Stimulated activated memory B cell treated with anti-CD40 and anti-IgM and Interleukin-4, amounts not matched to agents 10 μg/mL and 1 μg/mL and 100 μg/mL, for 72 hours (primary cell): ENCODE results near the gene TMEM135.
"Not testable (repeated sequence)": the region's sequence is repeated elsewhere in the genome, so short reads cannot be mapped to it uniquely, and the experiment has no call there.

ENCODE experiments used
- ATAC-seq: fragments of 150-1000 bp; cut with Tn5 transposase; 2 replicates; pipeline ENCODE4 v1.10.0; 2021
- H3K27ac Mint-ChIP-seq: one replicate; pipeline ENCODE4 v1.8.0; 2022; ENCODE audit warnings: mild to moderate bottlenecking, mixed read lengths
- H3K27me3 Mint-ChIP-seq: one replicate; pipeline ENCODE4 v1.8.0; 2022; ENCODE audit warnings: mixed read lengths
- H3K36me3 Mint-ChIP-seq: one replicate; pipeline ENCODE4 v1.8.0; 2022; ENCODE audit warnings: mixed read lengths
- H3K4me1 Mint-ChIP-seq: one replicate; pipeline ENCODE4 v1.8.0; 2022; ENCODE audit warnings: mixed read lengths
- H3K4me3 Mint-ChIP-seq: one replicate; pipeline ENCODE4 v1.8.0; 2022; ENCODE audit warnings: mild to moderate bottlenecking, moderate library complexity, mixed read lengths
- H3K9me3 Mint-ChIP-seq: one replicate; pipeline ENCODE4 v1.8.0; 2022; ENCODE audit warnings: mixed read lengths

The TMEM135 gene

DNA sequence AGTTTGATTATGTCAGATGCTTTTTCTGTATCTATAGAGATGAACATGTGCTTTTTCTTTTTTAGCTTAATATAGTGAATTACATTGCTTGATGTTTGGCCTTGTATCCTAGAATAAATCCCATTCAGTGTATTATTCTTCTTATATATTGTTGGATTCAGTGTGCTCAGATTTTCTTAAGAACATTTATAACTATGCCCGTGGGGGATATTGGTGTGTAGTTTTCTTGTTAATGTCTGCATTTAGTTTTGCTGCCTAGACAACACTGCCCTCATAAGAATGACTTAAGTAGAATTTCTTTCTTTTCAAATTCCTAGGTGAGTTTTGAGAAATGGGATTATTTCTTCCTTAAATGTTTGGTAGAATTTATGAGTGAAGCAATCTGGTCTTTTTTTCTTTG lies 98.5 kb downstream of the TMEM135 start:
- no peak overlapping the region for H3K4me3 Mint-ChIP-seq
- ATAC-seq, result no peak
- no peak overlapping the region for H3K27ac Mint-ChIP-seq
- peaks cover 23% of the 10 kb centered on the region for H3K36me3 Mint-ChIP-seq
- peaks cover 4% of the 10 kb centered on the region for H3K9me3 Mint-ChIP-seq
- no peaks in the 10 kb centered on the region for H3K27me3 Mint-ChIP-seq
- H3K4me1 Mint-ChIP-seq, result no peaks in the 10 kb centered on the region

DNA sequence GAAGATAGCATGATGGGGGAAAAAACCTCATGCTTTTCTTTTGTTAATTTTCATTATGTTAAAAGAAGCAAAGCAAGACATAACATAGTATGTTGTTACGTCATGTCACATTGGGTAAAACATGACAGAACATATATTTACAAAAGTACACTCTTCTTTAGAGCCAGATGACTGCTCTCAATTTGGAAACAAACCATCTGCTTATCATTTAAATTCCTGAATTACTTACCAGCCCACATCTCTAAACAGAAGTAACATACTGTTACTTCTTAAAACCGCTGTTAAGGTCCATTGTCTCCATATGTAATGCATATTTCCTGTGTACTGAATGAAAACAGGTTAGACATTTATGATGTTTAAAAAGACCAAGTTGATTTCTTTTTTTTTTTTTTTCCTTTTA lies 100.0 kb downstream of the TMEM135 start:
- no peak overlapping the region for H3K27ac Mint-ChIP-seq
- H3K9me3 Mint-ChIP-seq, result peaks cover 5% of the 10 kb centered on the region
- no peak overlapping the region for H3K4me3 Mint-ChIP-seq
- no peak for ATAC-seq
- H3K27me3 Mint-ChIP-seq, result no peaks in the 10 kb centered on the region
- H3K36me3 Mint-ChIP-seq, result peaks cover 26% of the 10 kb centered on the region
- H3K4me1 Mint-ChIP-seq, result peaks cover 4% of the 10 kb centered on the region

DNA sequence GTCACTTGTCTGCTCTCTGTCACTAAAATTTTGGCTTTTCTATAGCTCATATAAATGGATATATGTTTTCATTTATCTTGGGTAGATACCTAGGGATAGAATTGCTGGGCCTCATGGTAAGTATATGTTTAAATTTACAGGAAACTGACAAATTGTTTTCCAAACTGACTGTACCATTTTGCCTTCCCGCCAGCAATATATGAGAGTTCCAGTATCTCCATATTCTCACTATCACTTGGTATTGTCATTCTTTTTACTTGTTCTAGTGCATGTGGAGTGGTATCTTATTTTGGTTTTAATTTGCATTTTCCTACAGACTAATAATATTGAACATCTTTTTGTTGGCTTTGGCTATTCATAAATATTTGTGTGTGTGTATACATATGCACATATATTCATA lies 101.7 kb downstream of the TMEM135 start:
- H3K27ac Mint-ChIP-seq, result no peak overlapping the region
- H3K4me1 Mint-ChIP-seq, result peaks cover 12% of the 10 kb centered on the region
- peaks cover 7% of the 10 kb centered on the region for H3K9me3 Mint-ChIP-seq
- no peak overlapping the region for H3K4me3 Mint-ChIP-seq
- no peaks in the 10 kb centered on the region for H3K27me3 Mint-ChIP-seq
- H3K36me3 Mint-ChIP-seq, result peaks cover 24% of the 10 kb centered on the region
- ATAC-seq, result no peak

DNA sequence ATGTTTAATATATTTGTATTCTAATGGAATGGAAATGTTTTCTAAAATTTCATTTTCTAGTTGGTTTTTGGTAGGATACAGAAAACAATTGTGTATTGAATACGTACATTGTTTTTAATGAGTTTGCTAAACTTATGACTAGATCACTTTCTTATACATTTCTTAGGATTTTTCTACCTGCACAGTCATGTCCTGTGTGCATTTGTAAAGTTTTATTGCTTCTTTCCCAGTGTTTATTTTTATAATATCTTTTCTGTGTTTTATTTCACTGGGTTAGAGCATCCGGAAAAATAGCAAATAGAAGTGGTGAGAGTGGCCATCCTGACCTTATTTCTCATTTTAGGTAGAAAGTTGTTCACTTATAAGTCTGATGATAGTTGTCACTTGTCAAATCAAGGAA lies 103.6 kb downstream of the TMEM135 start:
- no peak for ATAC-seq
- Mint-ChIP-seq H3K27me3 (no peaks in the 10 kb centered on the region), H3K36me3 (peaks cover 31% of the 10 kb centered on the region), H3K4me3 (no peak overlapping the region), H3K9me3 (peaks cover 7% of the 10 kb centered on the region), H3K27ac (no peak overlapping the region), H3K4me1 (peaks cover 24% of the 10 kb centered on the region)

DNA sequence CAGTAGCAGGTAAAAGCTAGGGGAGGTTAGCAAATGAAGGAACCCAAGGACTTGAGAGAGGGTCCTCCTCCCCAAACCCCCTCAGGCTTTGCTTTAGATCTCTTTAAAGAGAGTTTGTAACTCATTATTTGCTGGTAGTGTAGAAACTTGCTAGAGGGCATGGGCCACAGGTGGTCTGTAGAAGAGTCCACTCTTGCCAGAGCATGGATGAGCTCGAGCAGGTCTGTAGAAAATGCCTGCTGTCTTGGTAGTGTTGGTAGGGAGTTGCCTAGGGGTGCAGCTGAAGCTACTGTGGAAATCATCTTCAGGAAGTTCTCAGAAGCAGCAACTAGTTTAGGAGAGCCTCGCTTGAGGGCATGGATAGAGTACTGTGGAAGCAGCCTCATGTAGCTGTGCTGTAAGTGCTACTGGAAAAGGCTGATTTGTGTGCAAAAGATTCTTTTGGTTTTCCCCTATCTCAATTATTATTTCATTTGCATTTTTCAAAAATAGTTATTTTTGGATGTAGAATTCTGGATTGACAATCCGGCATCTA lies 104.3 kb downstream of the TMEM135 start:
- no peaks in the 10 kb centered on the region for H3K27me3 Mint-ChIP-seq
- ATAC-seq, result no peak
- peaks cover 7% of the 10 kb centered on the region for H3K9me3 Mint-ChIP-seq
- no peak overlapping the region for H3K4me3 Mint-ChIP-seq
- peaks cover 24% of the 10 kb centered on the region for H3K4me1 Mint-ChIP-seq
- H3K36me3 Mint-ChIP-seq, result peaks cover 31% of the 10 kb centered on the region
- no peak overlapping the region for H3K27ac Mint-ChIP-seq

DNA sequence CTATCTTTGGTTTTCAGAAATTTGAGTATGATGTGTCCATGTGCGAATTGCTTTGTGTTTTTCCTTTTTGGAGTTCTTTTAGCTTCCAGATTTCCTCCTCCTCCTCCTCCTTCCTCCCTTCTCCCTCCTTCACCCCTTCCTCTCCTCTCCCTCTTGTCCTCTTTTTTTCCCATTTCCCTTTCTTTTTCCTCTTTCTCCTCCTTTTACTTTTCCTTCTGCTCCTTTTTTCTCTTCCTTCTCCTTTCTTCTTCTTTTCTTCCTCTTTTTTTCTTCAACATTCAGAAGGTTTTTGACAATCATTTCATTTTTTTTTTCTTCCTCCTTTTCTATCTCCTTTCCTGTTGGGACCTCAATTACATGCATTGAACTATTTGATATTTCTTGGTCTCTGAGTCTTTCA lies 104.9 kb downstream of the TMEM135 start:
- ATAC-seq, result no peak
- H3K4me1 Mint-ChIP-seq, result peaks cover 24% of the 10 kb centered on the region
- no peaks in the 10 kb centered on the region for H3K27me3 Mint-ChIP-seq
- peaks cover 7% of the 10 kb centered on the region for H3K9me3 Mint-ChIP-seq
- peaks cover 31% of the 10 kb centered on the region for H3K36me3 Mint-ChIP-seq
- no peak overlapping the region for H3K27ac Mint-ChIP-seq
- H3K4me3 Mint-ChIP-seq, result no peak overlapping the region

DNA sequence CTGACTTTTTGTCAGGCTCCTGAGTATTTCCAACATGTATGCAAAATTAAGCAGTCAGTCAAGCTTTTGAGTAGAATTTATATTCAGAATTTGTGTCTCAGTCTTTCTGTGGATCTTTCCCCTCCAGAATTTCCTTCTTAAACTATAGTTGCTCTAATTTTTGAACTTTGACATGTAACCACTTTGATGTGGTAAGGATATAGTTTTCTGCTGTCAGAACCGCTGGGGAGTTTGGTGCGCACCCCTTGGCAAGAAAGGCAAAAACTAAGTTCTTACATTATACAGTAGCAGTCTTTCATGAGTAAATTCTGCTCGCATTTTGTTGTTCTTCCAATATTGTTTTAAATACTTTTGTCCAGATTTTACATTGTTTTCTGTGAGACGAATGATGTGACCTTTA lies 105.9 kb downstream of the TMEM135 start:
- no peaks in the 10 kb centered on the region for H3K27me3 Mint-ChIP-seq
- peaks cover 24% of the 10 kb centered on the region for H3K4me1 Mint-ChIP-seq
- ATAC-seq, result no peak
- peaks cover 7% of the 10 kb centered on the region for H3K9me3 Mint-ChIP-seq
- peaks cover 31% of the 10 kb centered on the region for H3K36me3 Mint-ChIP-seq
- H3K4me3 Mint-ChIP-seq, result no peak overlapping the region
- no peak overlapping the region for H3K27ac Mint-ChIP-seq

DNA sequence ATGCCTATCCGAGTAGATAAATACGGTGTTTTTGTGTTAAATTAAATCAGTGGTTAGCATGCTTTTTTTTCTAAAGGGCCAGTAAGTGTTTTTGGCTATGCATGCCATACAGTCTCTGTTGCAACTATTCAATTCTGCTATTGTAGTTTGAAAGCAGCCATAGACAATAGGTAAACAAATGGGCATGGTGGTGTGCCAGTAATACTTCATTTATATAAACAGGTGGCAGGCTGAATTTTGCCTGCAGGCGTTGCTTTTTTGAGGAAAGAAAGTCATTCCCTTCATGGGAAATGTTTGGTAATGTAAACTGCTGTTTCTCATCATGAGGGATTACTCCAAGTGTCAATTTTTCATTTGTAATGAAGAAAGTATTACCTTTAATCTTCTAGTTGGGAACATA lies 106.5 kb downstream of the TMEM135 start:
- no peaks in the 10 kb centered on the region for H3K27me3 Mint-ChIP-seq
- H3K4me1 Mint-ChIP-seq, result peaks cover 24% of the 10 kb centered on the region
- H3K27ac Mint-ChIP-seq, result no peak overlapping the region
- peaks cover 8% of the 10 kb centered on the region for H3K9me3 Mint-ChIP-seq
- no peak overlapping the region for H3K4me3 Mint-ChIP-seq
- no peak for ATAC-seq
- peaks cover 31% of the 10 kb centered on the region for H3K36me3 Mint-ChIP-seq

DNA sequence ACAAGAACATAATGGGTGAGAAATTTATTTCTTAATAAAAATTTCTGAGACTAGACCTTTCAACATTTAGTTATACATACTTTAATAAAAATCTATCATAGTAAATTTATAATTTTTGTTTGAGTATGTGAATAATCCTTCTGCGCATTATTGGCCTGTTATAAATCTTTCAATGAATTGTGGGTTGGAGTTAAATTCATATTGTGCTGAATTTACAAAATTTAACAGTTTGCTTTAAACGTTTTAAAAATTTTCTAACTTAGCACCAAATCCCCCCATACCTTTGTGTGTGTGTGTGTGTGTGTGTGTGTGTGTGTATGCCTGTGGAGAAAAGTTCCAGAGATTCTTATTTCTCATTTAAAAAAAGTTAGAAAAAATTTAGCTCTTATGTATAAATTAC lies 111.0 kb downstream of the TMEM135 start:
- peaks cover 31% of the 10 kb centered on the region for H3K4me1 Mint-ChIP-seq
- H3K4me3 Mint-ChIP-seq, result no peak overlapping the region
- no peaks in the 10 kb centered on the region for H3K27me3 Mint-ChIP-seq
- no peak for ATAC-seq
- peaks cover 11% of the 10 kb centered on the region for H3K9me3 Mint-ChIP-seq
- peaks cover 53% of the 10 kb centered on the region for H3K36me3 Mint-ChIP-seq
- H3K27ac Mint-ChIP-seq, result no peak overlapping the region

DNA sequence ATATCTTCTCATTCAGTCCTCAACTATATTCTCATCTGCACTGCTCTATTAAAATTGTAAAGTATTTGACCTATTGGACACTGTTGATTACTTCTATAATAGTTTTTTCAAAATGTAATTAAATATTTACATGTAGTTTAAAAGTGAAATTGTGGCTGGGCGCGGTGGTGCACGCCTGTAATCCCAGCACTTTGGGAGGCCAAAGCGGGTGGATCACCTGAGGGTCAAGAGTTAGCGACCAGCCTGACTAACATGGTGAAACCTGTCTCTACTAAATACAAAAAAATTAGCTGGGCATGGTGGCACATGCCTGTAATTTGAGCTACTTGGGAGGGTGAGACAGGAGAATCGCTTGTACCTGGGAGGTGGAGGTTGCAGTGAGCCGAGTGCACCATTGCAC lies 112.0 kb downstream of the TMEM135 start:
- H3K4me1 Mint-ChIP-seq, result peaks cover 42% of the 10 kb centered on the region
- ATAC-seq, H3K4me3 Mint-ChIP-seq, H3K27me3 Mint-ChIP-seq, H3K27ac Mint-ChIP-seq: not testable (repeated sequence)
- H3K36me3 Mint-ChIP-seq, result peaks cover 58% of the 10 kb centered on the region
- H3K9me3 Mint-ChIP-seq, result peaks cover 11% of the 10 kb centered on the region

DNA sequence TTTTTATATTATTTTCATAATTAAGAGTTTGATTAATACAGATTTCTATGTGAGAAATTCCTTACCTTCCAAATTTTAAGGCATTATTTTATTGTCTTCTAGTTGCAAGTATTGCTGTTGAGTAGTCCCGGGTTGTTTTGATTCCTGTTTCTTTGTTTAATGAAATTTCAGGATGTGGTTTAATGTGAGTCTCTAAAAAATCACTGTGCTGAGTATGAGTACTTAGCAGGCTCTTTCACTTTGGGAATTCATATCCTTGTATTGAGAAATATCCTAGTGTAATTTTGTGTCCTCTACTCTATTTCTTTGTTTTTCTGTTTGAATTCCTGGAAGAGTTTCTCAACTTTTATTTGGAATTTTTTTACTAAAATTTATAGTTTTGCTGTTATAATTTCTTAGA lies 113.2 kb downstream of the TMEM135 start:
- no peak for ATAC-seq
- H3K9me3 Mint-ChIP-seq, result peaks cover 11% of the 10 kb centered on the region
- no peaks in the 10 kb centered on the region for H3K27me3 Mint-ChIP-seq
- H3K4me1 Mint-ChIP-seq, result peaks cover 40% of the 10 kb centered on the region
- H3K36me3 Mint-ChIP-seq, result peaks cover 53% of the 10 kb centered on the region
- no peak overlapping the region for H3K4me3 Mint-ChIP-seq
- H3K27ac Mint-ChIP-seq, result no peak overlapping the region

DNA sequence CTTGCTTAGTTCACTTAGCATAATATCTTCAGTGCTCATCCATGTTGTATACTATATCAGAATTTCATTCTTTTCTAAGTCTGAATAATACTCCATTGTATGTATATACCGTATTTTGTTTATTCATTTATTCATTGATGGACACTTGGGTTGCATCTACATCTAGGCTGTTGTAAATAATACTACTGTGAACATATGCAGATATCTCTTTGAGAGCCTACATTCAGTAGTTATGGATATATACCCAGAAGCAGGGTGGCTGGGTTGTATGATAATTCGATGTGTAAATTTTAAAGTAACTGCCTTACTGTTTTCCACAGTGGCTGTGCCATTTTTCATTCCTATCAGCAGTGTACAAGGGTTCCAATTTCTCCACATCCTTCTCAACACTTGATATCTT lies 116.5 kb downstream of the TMEM135 start:
- Mint-ChIP-seq H3K4me3 (no peak overlapping the region), H3K27me3 (no peaks in the 10 kb centered on the region), H3K9me3 (peaks cover 9% of the 10 kb centered on the region), H3K27ac (no peak overlapping the region), H3K36me3 (peaks cover 48% of the 10 kb centered on the region), H3K4me1 (peaks cover 51% of the 10 kb centered on the region)
- ATAC-seq, result no peak

DNA sequence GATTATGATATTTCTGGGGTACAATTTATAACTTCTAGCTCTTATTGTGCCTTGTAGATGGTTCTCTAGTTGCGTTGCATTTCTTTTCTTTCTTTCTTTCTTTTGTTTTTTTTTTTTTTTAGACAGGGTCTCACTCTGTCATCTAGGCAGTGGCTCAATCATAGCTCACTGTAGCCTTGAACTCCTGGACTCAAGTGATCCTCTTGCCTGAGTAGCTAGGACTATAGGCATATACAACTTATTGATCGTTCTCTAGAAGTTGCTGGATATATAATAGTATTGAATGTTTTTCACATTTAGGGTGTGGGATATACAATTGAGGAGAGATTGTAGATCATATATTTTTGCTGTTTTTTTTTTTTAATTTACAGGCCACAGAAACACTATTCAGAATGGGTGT lies 119.2 kb downstream of the TMEM135 start:
- Mint-ChIP-seq H3K36me3 (peaks cover 23% of the 10 kb centered on the region), H3K4me3 (no peak overlapping the region), H3K9me3 (no peaks in the 10 kb centered on the region), H3K27ac (no peak overlapping the region), H3K27me3 (no peaks in the 10 kb centered on the region), H3K4me1 (peaks cover 39% of the 10 kb centered on the region)
- no peak for ATAC-seq

DNA sequence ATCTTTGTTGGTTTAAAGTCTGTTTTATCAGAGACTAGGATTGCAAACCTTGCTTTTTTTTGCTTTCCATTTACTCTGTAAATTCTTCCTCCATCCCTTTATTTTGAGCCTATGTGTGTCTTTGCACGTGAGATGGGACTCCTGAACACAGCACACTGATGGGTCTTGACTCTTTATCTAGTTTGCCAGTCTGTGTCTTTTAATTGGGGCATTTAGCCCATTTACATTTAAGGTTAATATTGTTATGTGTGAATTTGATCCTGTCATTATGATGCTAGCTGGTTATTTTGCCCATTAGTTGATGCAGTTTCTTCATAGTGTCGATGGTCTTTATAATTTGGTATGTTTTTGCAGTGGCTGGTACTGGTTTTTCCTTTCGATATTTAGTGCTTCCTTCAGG lies 131.3 kb downstream of the TMEM135 start:
- H3K36me3 Mint-ChIP-seq, result peaks cover 48% of the 10 kb centered on the region

DNA sequence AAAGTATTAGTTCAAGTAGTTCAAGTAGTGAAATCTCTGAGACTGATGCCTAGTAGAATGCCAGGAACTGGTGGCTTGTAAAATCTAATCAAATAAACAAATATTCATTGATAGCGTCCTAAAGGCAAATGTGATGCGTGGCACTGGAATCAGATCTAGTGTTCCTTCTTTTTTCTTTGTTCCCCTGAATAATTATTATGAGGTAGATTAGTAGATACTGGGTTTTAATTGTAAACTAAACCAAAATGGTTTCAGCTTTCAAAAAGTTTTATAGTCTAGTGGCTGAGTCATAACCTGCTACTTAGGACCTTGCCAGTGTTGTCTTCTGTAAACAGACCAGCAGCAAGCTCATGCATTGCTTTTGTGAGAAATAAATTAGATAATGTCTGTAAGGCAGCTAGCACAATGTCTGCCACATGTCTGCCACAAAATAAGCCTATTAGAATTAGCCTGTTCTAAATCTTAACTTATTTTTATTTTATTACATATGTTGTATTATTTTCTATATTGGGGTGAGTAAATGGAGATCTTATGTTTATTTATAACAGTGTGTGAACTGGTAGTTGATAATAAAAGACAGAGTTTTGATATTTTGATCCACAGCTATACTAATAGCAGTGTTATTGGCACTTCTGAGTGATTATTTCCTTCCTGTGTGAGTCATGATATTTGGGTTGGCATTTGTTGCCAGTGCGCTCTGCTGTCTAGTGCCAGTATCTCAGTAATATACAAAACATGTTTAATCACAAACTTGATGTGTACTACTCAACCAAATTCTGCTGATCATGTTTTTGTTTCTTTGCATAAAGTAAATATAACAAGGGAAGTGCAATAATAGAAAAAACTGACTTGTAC lies 135.7 kb downstream of the TMEM135 start:
- H3K4me3 Mint-ChIP-seq, result no peak overlapping the region
- H3K36me3 Mint-ChIP-seq, result peaks cover 58% of the 10 kb centered on the region
- peaks cover 18% of the 10 kb centered on the region for H3K9me3 Mint-ChIP-seq
- peaks cover 5% of the 10 kb centered on the region for H3K4me1 Mint-ChIP-seq
- H3K27ac Mint-ChIP-seq, result no peak overlapping the region
- ATAC-seq, result no peak
- no peaks in the 10 kb centered on the region for H3K27me3 Mint-ChIP-seq

More for the DNA sequence above, 131.3 kb downstream of the TMEM135 start:
- not testable (repeated sequence) for H3K4me1 Mint-ChIP-seq, H3K27ac Mint-ChIP-seq, H3K27me3 Mint-ChIP-seq, ATAC-seq, H3K4me3 Mint-ChIP-seq
- peaks cover 16% of the 10 kb centered on the region for H3K9me3 Mint-ChIP-seq

DNA sequence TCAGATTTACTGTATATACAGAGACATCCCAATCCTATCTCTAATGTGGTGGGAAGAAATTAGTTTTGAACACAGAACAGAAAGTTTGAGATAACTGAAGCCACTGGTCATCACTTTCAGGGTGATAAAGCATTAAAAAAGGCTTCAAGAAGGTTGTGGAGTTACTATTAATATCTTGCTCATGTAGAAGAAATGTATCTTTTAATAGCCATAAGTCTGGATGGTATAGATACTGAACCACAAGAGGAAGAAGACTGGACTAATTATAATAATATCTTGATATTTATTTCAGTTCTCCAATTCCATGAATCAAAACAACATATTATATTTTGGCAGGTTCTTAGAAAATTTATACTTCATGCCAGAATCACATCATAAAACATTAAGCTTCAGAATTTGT lies 137.1 kb downstream of the TMEM135 start:
- H3K27me3 Mint-ChIP-seq, result no peaks in the 10 kb centered on the region
- peaks cover 57% of the 10 kb centered on the region for H3K36me3 Mint-ChIP-seq

More for the DNA sequence above, 137.1 kb downstream of the TMEM135 start:
- Mint-ChIP-seq H3K27ac (no peak overlapping the region), H3K9me3 (peaks cover 12% of the 10 kb centered on the region), H3K4me3 (no peak overlapping the region), H3K4me1 (peaks cover 5% of the 10 kb centered on the region)
- ATAC-seq, result no peak
